Thoracic aorta (tissue), 2 donors: ENCODE data around the gene PPFIBP2. TPM values are rescaled to one million over a fixed set of nuclear protein-coding genes. Genes with fewer than 3 reads are reported as not detected.
A peak's percentile ranks its signal among the peaks of the same experiment; 100 is the strongest.

Source experiments
- ATAC-seq: fragments of 150-250 bp; one replicate; pipeline ENCODE4 v1.8.0; 2017; ENCODE audit warnings: low read depth; ENCODE audit not compliant: insufficient number of reproducible peaks, low FRiP score
- DNase-seq: peaks from one replicate; pipeline ENCODE4 v3.0.0-alpha.2; 2020; ENCODE audit warnings: low spot score
- H3K27ac ChIP-seq, 2 donors: fragments of 200-600 bp; sonication (generic); 1 replicate in 1 of 2; 2 replicates in 1 of 2; pipeline ENCODE4 v1.5.1; 2016; ENCODE audit warnings: mild to moderate bottlenecking in 2 of 2, moderate library complexity in 2 of 2
- H3K27me3 ChIP-seq: fragments of 200-600 bp; sonication (generic); replicated peaks from 2 replicates; pipeline ENCODE4 v1.6.0; 2016; ENCODE audit warnings: mild to moderate bottlenecking; ENCODE audit not compliant: insufficient read depth
- H3K36me3 ChIP-seq: fragments of 200-600 bp; sonication (generic); one replicate; pipeline ENCODE4 v1.5.1; 2016
- H3K4me1 ChIP-seq, 2 donors: fragments of 200-600 bp; sonication (generic); 1 replicate in 1 of 2; 2 replicates in 1 of 2; pipeline versions ENCODE4 v1.5.1 to v1.6.0; 2016; ENCODE audit warnings: low read depth in 2 of 2, mild to moderate bottlenecking in 1 of 2; ENCODE audit not compliant: control insufficient read depth in 1 of 2
- H3K4me3 ChIP-seq: fragments of 200-600 bp; sonication (generic); 2 replicates; pipeline ENCODE4 v1.5.1; 2016; ENCODE audit warnings: mild to moderate bottlenecking
- H3K9me3 ChIP-seq: fragments of 200-600 bp; sonication (generic); 2 replicates; pipeline ENCODE4 v1.5.1; 2016
- total RNA-seq, 2 donors: library from RNA; depleted of rRNA; stranded (reverse); fragments of >200 nt; gene quantifications; one replicate each; pipeline versions ENCODE4 v1.1.0 to v1.2.3, GENCODE V29; 2016
- TF ChIP-seq, protein P1 (sequence below): fragments of 200-600 bp; sonication (generic); IDR thresholded peaks from one replicate; pipeline ENCODE4 v1.5.1; 2019; ENCODE audit warnings: antibody characterized with exemption

PPFIBP2 gene
- total RNA-seq, 2 donors from 2014 or later, result 43.5 to 48.9 TPM

DNA sequence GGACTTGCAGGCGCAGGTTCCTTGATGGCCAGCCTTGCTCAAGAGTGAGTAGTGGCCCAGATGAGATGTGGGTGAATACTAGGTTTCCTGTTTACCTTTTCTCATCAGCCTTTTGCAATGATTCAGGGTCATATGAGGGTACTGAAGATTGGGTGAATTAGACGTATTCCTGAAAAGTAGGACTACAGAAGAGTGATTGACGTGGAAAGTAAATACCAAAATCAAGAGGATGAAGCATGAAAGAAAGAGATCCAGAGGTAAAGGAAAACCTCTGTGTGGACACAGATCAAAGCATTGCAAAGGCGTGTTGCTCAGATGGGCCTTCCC lies 99.6 kb downstream of the PPFIBP2 start:
- Histone ChIP-seq H3K4me1 (peaks cover 6 to 27% of the 10 kb centered on the region in 2 donors), H3K27ac (peak overlapping the region; percentile 6 to 7), H3K4me3 (no peak overlapping the region), H3K27me3 (no peaks in the 10 kb centered on the region), H3K9me3 (no peaks in the 10 kb centered on the region), H3K36me3 (peaks cover 8% of the 10 kb centered on the region)
- ATAC-seq, result no peak
- TF ChIP-seq, protein P1, sequence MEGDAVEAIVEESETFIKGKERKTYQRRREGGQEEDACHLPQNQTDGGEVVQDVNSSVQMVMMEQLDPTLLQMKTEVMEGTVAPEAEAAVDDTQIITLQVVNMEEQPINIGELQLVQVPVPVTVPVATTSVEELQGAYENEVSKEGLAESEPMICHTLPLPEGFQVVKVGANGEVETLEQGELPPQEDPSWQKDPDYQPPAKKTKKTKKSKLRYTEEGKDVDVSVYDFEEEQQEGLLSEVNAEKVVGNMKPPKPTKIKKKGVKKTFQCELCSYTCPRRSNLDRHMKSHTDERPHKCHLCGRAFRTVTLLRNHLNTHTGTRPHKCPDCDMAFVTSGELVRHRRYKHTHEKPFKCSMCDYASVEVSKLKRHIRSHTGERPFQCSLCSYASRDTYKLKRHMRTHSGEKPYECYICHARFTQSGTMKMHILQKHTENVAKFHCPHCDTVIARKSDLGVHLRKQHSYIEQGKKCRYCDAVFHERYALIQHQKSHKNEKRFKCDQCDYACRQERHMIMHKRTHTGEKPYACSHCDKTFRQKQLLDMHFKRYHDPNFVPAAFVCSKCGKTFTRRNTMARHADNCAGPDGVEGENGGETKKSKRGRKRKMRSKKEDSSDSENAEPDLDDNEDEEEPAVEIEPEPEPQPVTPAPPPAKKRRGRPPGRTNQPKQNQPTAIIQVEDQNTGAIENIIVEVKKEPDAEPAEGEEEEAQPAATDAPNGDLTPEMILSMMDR, result no peak
- no peak for DNase-seq

- H3K36me3 ChIP-seq, result peaks cover 8% of the 10 kb centered on the region
- DNase-seq (no peak), ATAC-seq (no peak)
- H3K27me3 ChIP-seq, result no peaks in the 10 kb centered on the region
- H3K27ac ChIP-seq, result no peak overlapping the region
- TF ChIP-seq, protein P1, result no peak
- H3K4me1 ChIP-seq, result peaks cover 6 to 19% of the 10 kb centered on the region in 2 donors
- no peak overlapping the region for H3K4me3 ChIP-seq
- H3K9me3 ChIP-seq, result no peaks in the 10 kb centered on the region
Measured at GRCh38 chr11:7614656-7615055, 100.9 kb downstream of the PPFIBP2 start.

DNA sequence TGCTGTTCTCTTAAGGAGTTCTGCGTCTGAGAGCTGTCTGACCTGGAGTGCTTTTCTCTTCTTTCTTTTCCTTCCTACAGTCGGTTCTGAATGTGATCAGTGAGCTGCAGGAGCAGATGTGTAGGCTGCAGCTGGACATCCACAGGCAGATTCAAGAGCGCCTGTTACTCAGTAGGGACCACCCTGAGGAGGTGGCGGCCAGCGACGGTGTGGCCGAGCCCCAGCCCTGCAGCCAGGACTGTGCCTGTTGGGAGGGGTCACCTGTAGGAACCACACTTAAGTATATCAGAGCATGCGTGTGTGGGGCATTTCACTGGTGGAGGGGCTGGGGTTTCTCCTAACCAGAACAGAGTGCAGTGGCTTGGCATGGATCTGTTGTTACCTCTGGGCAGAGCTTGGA lies 103.2 kb downstream of the PPFIBP2 start:
- peaks cover 9% of the 10 kb centered on the region for H3K36me3 ChIP-seq
- no peak overlapping the region for H3K4me3 ChIP-seq
- no peak overlapping the region for H3K27ac ChIP-seq
- TF ChIP-seq, protein P1, result no peak
- DNase-seq (no peak), ATAC-seq (no peak)
- H3K9me3 ChIP-seq, result no peaks in the 10 kb centered on the region
- no peaks in the 10 kb centered on the region for H3K27me3 ChIP-seq
- H3K4me1 ChIP-seq, result peaks cover 6 to 17% of the 10 kb centered on the region in 2 donors

DNA sequence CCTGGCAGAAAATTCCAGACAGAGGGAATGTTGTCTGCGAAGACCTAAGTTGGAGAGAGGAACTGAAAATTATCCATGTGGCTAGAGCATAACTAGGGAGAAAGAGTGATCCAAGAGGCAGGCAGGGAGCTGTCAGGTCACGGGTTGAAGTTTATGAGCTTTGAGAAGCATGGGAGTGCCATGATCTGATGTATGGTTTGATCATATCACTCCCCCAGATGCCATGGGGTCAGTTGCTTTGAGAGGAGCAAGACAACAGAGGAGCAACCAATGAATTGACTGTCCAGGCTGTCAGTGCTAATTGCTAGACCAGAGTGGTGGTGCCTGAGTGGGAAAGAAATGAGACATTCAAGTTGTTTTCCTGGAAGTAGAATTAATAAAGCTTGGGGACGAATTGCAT lies 105.5 kb downstream of the PPFIBP2 start:
- H3K27ac ChIP-seq, result no peak overlapping the region
- H3K4me1 ChIP-seq, result no peaks in the 10 kb centered on the region
- no peaks in the 10 kb centered on the region for H3K9me3 ChIP-seq
- H3K36me3 ChIP-seq, result peaks cover 14% of the 10 kb centered on the region
- ATAC-seq (no peak), DNase-seq (no peak)
- no peaks in the 10 kb centered on the region for H3K27me3 ChIP-seq
- TF ChIP-seq, protein P1, result no peak
- no peak overlapping the region for H3K4me3 ChIP-seq

GRCh38 chr11:7621090-7621489 lies 107.3 kb downstream of the PPFIBP2 start:
- ATAC-seq (no peak), DNase-seq (no peak)
- H3K4me1 ChIP-seq, result no peaks in the 10 kb centered on the region
- no peak overlapping the region for H3K4me3 ChIP-seq
- peaks cover 21% of the 10 kb centered on the region for H3K36me3 ChIP-seq
- H3K9me3 ChIP-seq, result no peaks in the 10 kb centered on the region
- TF ChIP-seq, protein P1, result no peak
- H3K27me3 ChIP-seq, result no peaks in the 10 kb centered on the region
- no peak overlapping the region for H3K27ac ChIP-seq
